Heart right ventricle (tissue), 16 donors: ENCODE results near the gene CASQ1. TPM values are rescaled to one million over a fixed set of nuclear protein-coding genes. Genes with fewer than 3 reads are reported as not detected.

Experiments used
- ATAC-seq, 8 donors: fragments of 200-7000 bp; cut with Tn5 transposase; one replicate each; pipeline ENCODE4 v1.9.1; 2020; ENCODE audit warnings: mild to moderate bottlenecking in 8 of 8, moderate library complexity in 8 of 8, moderate number of reproducible peaks in 1 of 8
- DNase-seq, 2 donors: peaks; one replicate each; pipeline ENCODE4 v3.0.0-alpha.2; 2020
- H3K27ac ChIP-seq, 10 donors: fragments of 200-600 bp; sonication (generic) in 2 of 10; one replicate each; pipeline versions ENCODE4 v1.5.0 to v1.8.0; 2020 to 2022; ENCODE audit warnings: mild to moderate bottlenecking in 3 of 10
- H3K27me3 ChIP-seq, 7 donors: fragments of 200-600 bp; one replicate each; pipeline ENCODE4 v1.8.0; 2021 to 2022; ENCODE audit warnings: mild to moderate bottlenecking in 2 of 7
- H3K36me3 ChIP-seq, 9 donors: fragments of 200-600 bp; sonication (generic) in 1 of 9; one replicate each; pipeline versions ENCODE4 v1.5.0 to v1.8.0; 2020 to 2022; ENCODE audit warnings: mild to moderate bottlenecking in 2 of 9
- H3K4me1 ChIP-seq, 9 donors: fragments of 200-600 bp; sonication (generic) in 1 of 9; one replicate each; pipeline versions ENCODE4 v1.5.0 to v1.8.0; 2020 to 2022; ENCODE audit warnings: mild to moderate bottlenecking in 4 of 9
- H3K4me3 ChIP-seq, 10 donors: fragments of 200-600 bp; sonication (generic) in 2 of 10; one replicate each; pipeline versions ENCODE4 v1.5.0 to v1.8.0; 2020 to 2022; ENCODE audit warnings: mild to moderate bottlenecking in 7 of 10, moderate library complexity in 2 of 10
- H3K9me3 ChIP-seq, 11 donors: fragments of 200-600 bp in 10 of 11; sonication (generic) in 2 of 11; one replicate each; pipeline versions ENCODE4 v1.5.0 to v1.8.0; 2013 to 2022; ENCODE audit warnings: mild to moderate bottlenecking in 2 of 11, control low read depth in 1 of 11, moderate library complexity in 1 of 11
- WGBS, 2 donors: extraction: QIAGEN DNeasy Blood & Tissue Kit; methylation state at CpG; one replicate each; pipeline ENCODE4 v1.1.7; 2013; ENCODE audit warnings: inconsistent platforms in 1 of 2; 5-methylcytosine and 5-hydroxymethylcytosine counted together
- intact Hi-C, 10 donors: fragments of 100-400 bp; cut with DNase I; formaldehyde crosslinking; loops; one replicate each; pipeline versions ENCODE4 v1.11.1 to v1.14.2; 2022
- polyA plus RNA-seq, 2 donors: library from polyadenylated mRNA; stranded (reverse); fragments of 200-250 nt; gene quantifications; one replicate each; pipeline ENCODE4 v1.2.3, GENCODE V29; 2013
- total RNA-seq, 10 donors: library from RNA; stranded (reverse); fragmentation: NEBNext Ultra II Directional in 3 of 10; extraction: Animal tissue kit (Norgen Biotek cat#: 25700) in 3 of 10; gene quantifications; one replicate each; pipeline versions ENCODE4 v1.2.1 to v1.2.4, GENCODE V29; 2021 to 2023
- TF ChIP-seq, protein P1 (sequence below), 9 donors: fragments of 200-600 bp; sonication (generic) in 2 of 9; IDR thresholded peaks; one replicate each; pipeline versions ENCODE4 v1.5.0 to v1.8.0; 2021 to 2022; ENCODE audit warnings: antibody characterized with exemption in 9 of 9, mild to moderate bottlenecking in 5 of 9, moderate library complexity in 1 of 9
- donor health status: Arrhythmogenic right ventricular cardiomyopathy.
- donor health status: ischemic (EF 13 %, LVEDD 7.1; RV severe dilation, severe dysfunction).
- donor health status: healthy with polysubstance abuse.
- donor health status: DM: no; HTN: yes; CAD: no.
- donor health status: DM: no; HTN: no; CAD: no.
- donor health status: ischemic (EF 25% LVEDD 6.9; RV normal size, moderate dysfunction).
- donor health status: ischemic (EF 25% LVEDD 5.7; RV mildly dilated, moderate dysfunction).
- donor health status: healthy.
- donor health status: DM: yes; HTN: yes; CAD: no.
- donor health status: Ischemic cardiomyopathy.
- donor health status: ischemic (EF 35%, LVEDD 5.7; RV mildly dilated, moderate dysfunction).
- donor health status: nonischemic (EF 11% LVEDD 7.7; RV severe dilation, severe dysfunction).
- donor health status: DM: yes; HTN: yes; CAD: no.
- donor health status: PGD.
- donor health status: ischemic (EF 29% LVEDD 5.4; RV normal size, mild dysfunction).
- donor health status: nonischemic (EF 23%, LVEDD 6.1; RV moderate dilation, normal function).

CASQ1 gene
- total and polyA plus RNA-seq, 12 donors = 17.5 to 68.9 (median 41.6) TPM

DNA sequence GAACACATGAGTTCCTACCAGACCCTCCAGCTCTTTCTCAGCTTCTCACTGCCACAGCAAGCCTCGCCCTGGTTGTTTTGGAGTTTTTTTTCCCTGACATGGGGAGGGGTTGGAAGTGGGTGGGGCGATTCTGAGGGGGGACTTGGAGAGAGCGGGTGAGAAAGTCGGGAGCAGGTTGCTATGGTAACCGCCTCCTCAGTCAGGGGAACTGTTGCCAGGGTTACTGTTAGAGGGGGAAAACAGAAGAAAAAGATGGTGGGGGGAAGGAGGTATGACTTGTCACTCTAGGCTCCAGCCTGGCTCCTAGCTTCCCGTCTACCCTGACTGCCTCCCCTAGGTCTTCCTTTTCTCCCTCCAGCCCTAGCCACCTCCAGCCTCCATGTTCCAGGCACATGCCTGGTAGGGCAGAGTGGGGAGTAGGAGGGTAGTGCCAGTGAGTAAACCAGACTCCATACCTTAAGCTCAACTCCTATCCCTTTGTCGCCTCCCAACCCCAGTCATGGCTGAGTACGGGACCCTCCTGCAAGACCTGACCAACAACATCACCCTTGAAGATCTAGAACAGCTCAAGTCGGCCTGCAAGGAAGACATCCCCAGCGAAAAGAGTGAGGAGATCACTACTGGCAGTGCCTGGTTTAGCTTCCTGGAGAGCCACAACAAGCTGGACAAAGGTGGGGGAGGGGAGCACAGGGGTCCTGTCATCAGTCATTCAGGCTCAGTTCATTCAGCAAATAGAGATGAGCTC lies 20.8 kb downstream of the CASQ1 start:
- H3K4me1 ChIP-seq = peaks cover 41 to 65% (median 57%) of the 10 kb centered on the region in 9 donors

GRCh38 chr1:160214481-160215140 lies 24.2 kb downstream of the CASQ1 start:
- Histone ChIP-seq H3K9me3 (no peaks in the 10 kb centered on the region), H3K27ac (no peak overlapping the region), H3K27me3 (no peaks in the 10 kb centered on the region), H3K4me3 (no peak overlapping the region), H3K4me1 (peaks cover 17 to 65% (median 56%) of the 10 kb centered on the region in 9 donors), H3K36me3 (peaks cover 0 to 100% (median 63%) of the 10 kb centered on the region in 9 donors)
- TF ChIP-seq, protein P1, sequence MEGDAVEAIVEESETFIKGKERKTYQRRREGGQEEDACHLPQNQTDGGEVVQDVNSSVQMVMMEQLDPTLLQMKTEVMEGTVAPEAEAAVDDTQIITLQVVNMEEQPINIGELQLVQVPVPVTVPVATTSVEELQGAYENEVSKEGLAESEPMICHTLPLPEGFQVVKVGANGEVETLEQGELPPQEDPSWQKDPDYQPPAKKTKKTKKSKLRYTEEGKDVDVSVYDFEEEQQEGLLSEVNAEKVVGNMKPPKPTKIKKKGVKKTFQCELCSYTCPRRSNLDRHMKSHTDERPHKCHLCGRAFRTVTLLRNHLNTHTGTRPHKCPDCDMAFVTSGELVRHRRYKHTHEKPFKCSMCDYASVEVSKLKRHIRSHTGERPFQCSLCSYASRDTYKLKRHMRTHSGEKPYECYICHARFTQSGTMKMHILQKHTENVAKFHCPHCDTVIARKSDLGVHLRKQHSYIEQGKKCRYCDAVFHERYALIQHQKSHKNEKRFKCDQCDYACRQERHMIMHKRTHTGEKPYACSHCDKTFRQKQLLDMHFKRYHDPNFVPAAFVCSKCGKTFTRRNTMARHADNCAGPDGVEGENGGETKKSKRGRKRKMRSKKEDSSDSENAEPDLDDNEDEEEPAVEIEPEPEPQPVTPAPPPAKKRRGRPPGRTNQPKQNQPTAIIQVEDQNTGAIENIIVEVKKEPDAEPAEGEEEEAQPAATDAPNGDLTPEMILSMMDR (IDR thresholded peaks at IDR 0.05) = no peak
- WGBS, 2 donors = 84 to 88% methylated on average over 3 of the region's 3 CpGs
- intact Hi-C loops = loop anchor here in 1 of 10 donors (10.0 kb wide), 1 partner anchor 110 kb away; no protein-coding TSS in a partner anchor
- DNase-seq = no peak
- ATAC-seq = no peak

More for the DNA sequence above, 20.8 kb downstream of the CASQ1 start:
- ATAC-seq (no peak), DNase-seq (no peak)
- Histone ChIP-seq H3K36me3 (peaks cover 0 to 97% (median 44%) of the 10 kb centered on the region in 9 donors), H3K27me3 (no peaks in the 10 kb centered on the region), H3K27ac (peak overlapping the region in 7 of 10 donors; percentile 11 to 98 (median 96)), H3K4me3 (no peak overlapping the region), H3K9me3 (no peaks in the 10 kb centered on the region)
- intact Hi-C loops = loop anchor here in 1 of 10 donors (10.0 kb wide), 1 partner anchor 106 kb away; no protein-coding TSS in a partner anchor
- TF ChIP-seq, protein P1 (IDR thresholded peaks at IDR 0.05) = no peak
- 78 to 86% methylated on average over 10 of the region's 10 CpGs for WGBS, 2 donors

GRCh38 chr1:160216301-160216700 lies 25.9 kb downstream of the CASQ1 start:
- Histone ChIP-seq H3K36me3 (peaks cover 3 to 100% (median 73%) of the 10 kb centered on the region in 9 donors), H3K9me3 (no peaks in the 10 kb centered on the region), H3K27me3 (no peaks in the 10 kb centered on the region), H3K4me3 (no peak overlapping the region), H3K27ac (peak overlapping the region in 4 of 10 donors; percentile 2 to 56 (median 20)), H3K4me1 (peaks cover 4 to 57% (median 52%) of the 10 kb centered on the region in 9 donors)
- TF ChIP-seq, protein P1 (IDR thresholded peaks at IDR 0.05) = no peak
- intact Hi-C loops = loop anchor here in 1 of 10 donors (10.0 kb wide), 1 partner anchor 112 kb away; no protein-coding TSS in a partner anchor
- DNase-seq = no peak
- no peak for ATAC-seq

GRCh38 chr1:160217481-160218051 lies 27.2 kb downstream of the CASQ1 start:
- TF ChIP-seq, protein P1 (IDR thresholded peaks at IDR 0.05) = no peak
- intact Hi-C loops = loop anchor here in 3 of 10 donors (2.0 to 10.0 kb wide), 3 partner anchors 23 to 113 kb away; no protein-coding TSS in a partner anchor
- Histone ChIP-seq H3K4me3 (no peak overlapping the region), H3K27ac (peak overlapping the region in 8 of 10 donors; percentile 6 to 75 (median 61)), H3K9me3 (no peaks in the 10 kb centered on the region), H3K27me3 (no peaks in the 10 kb centered on the region), H3K36me3 (peaks cover 3 to 100% (median 73%) of the 10 kb centered on the region in 9 donors), H3K4me1 (peaks cover 4 to 54% (median 47%) of the 10 kb centered on the region in 9 donors)
- WGBS, 2 donors = 49 to 55% methylated on average over 10 of the region's 10 CpGs
- DNase-seq = no peak
- peak in 5 of 8 donors; percentile 16 to 29 (median 19) for ATAC-seq
